ENCODE measurements around the gene FTCD.

DNA sequence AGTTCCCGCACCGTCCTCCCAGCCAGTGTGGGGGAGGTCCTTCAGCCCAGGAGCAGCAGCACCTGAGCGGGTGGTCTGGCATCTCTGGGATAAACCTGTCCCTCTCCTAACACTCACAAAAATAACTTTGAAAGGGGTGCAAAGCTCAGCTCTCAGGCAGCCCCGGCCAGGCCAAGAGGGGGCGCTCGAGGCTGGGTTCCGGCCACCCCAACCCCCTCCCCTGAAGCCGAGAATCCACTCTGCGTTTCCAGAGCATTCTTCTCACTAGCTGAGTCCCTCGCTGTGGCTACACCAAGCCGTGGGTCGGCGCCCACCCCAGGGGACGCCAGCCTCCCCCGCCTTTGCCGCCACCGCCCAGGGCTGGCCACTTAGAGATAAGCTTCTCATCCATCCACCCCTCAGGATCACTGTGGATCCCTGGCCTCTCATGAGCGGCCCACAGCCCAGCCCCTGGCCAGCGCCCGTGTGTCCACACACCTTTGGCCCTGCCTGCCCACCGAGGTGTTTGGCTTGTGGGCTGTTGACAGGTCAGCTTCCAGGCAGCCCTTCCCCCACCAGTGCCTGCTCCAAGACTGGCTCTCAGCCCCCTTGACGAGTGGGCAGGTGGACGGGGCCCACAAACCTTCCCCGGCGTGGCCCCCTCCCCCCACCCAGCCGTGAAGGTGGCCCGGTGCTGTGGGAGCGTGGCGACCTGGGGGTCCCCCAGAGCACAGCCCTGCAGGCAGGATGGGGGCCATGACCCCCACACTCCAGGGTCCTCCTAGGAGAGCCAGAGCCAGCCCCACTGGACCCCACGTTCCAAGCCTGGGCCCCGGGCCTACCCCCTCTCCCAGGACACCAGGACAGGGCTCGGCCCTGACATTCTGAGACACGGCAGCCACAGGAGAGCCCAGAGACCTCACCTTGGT is 1.9 kb downstream of the FTCD start:
- TF ChIP-seq POLR2A (IDR thresholded peaks at IDR 0.05; ENCODE audit: low read depth, low read length) (no peak), CTCF (IDR thresholded peaks at IDR 0.05; ENCODE audit: extremely low read depth in 1 of 2, insufficient read depth in 1 of 2, low read depth in 1 of 2, low read length in 2 of 2) (peak; percentile 89 to 91), POLR2AphosphoS5 (IDR thresholded peaks at IDR 0.05; ENCODE audit: insufficient read depth, low read depth, low read length) (no peak)
- TF ChIP-seq, protein P1, sequence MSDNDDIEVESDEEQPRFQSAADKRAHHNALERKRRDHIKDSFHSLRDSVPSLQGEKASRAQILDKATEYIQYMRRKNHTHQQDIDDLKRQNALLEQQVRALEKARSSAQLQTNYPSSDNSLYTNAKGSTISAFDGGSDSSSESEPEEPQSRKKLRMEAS (IDR thresholded peaks at IDR 0.05; ENCODE audit: insufficient read depth, insufficient read length): no peak

Measured in endothelial cell of umbilical vein (primary cell).